Measurements from ENCODE around the gene UNG.
"Not testable (repeated sequence)": the region's sequence is repeated elsewhere in the genome, so short reads cannot be mapped to it uniquely, and the experiment has no call there.

The UNG gene

GRCh38 chr12:109125791-109126190, 28.4 kb downstream of the UNG start:
- no peak for DNase-seq

GRCh38 chr12:109126784-109127183, 29.4 kb downstream of the UNG start:
- DNase-seq = no peak

- DNase-seq = no peak
Observed at GRCh38 chr12:109127533-109128242, 30.3 kb downstream of the UNG start.

- no peak for DNase-seq
Observed at GRCh38 chr12:109130297-109131153, 33.1 kb downstream of the UNG start.

- DNase-seq = no peak
Observed at GRCh38 chr12:109131154-109132050, 34.0 kb downstream of the UNG start.

- no peak for DNase-seq
Observed at GRCh38 chr12:109134186-109134917, 37.0 kb downstream of the UNG start.

- no peak for DNase-seq
Observed at GRCh38 chr12:109137055-109137454, 39.7 kb downstream of the UNG start.

GRCh38 chr12:109139360-109139759, 42.0 kb downstream of the UNG start:
- no peak for DNase-seq

- DNase-seq = no peak
Observed at GRCh38 chr12:109139791-109140190, 42.4 kb downstream of the UNG start.

- no peak for DNase-seq
Observed at GRCh38 chr12:109140560-109140959, 43.2 kb downstream of the UNG start.

GRCh38 chr12:109144224-109144623, 46.8 kb downstream of the UNG start:
- DNase-seq = no peak

- DNase-seq = not testable (repeated sequence)
Observed at GRCh38 chr12:109147126-109147525, 49.7 kb downstream of the UNG start.

GRCh38 chr12:109147954-109148353, 50.6 kb downstream of the UNG start:
- DNase-seq = no peak

GRCh38 chr12:109150124-109150640, 52.8 kb downstream of the UNG start:
- no peak for DNase-seq

GRCh38 chr12:109151457-109151856, 54.1 kb downstream of the UNG start:
- no peak for DNase-seq

GRCh38 chr12:109153821-109154441, 56.5 kb downstream of the UNG start:
- no peak for DNase-seq

GRCh38 chr12:109154451-109155438, 57.3 kb downstream of the UNG start:
- no peak for DNase-seq

- DNase-seq = no peak
Observed at GRCh38 chr12:109156036-109156435, 58.6 kb downstream of the UNG start.

- no peak for DNase-seq
Observed at GRCh38 chr12:109156586-109156985, 59.2 kb downstream of the UNG start.

GRCh38 chr12:109157986-109158385, 60.6 kb downstream of the UNG start:
- DNase-seq = no peak
